Stimulated activated CD8-positive, alpha-beta memory T cell treated with anti-CD3 and anti-CD28 coated beads, Interleukin-15, amount 100 ng/mL, for 4 hours (primary cell): ENCODE data around the gene RNF25.

Source experiments
- DNase-seq, 2 donors: peaks; one replicate each; pipeline ENCODE4 v3.0.0-alpha.2; 2020; ENCODE audit warnings: low read depth in 2 of 2

Gene RNF25

GRCh38 chr2:218679119-218679518, 7.3 kb upstream of the RNF25 start:
- no peak for DNase-seq

- no peak for DNase-seq
Measured at GRCh38 chr2:218671097-218671653, 627 bp downstream of the RNF25 start.

GRCh38 chr2:218664653-218665052, 7.1 kb downstream of the RNF25 start:
- DNase-seq, result no peak

- DNase-seq, result no peak
Measured at GRCh38 chr2:218663901-218664300, 7.9 kb downstream of the RNF25 start.

- no peak for DNase-seq
Measured at GRCh38 chr2:218662827-218663226, 9.0 kb downstream of the RNF25 start.

- no peak for DNase-seq
Measured at GRCh38 chr2:218662377-218662776, 9.4 kb downstream of the RNF25 start.

- DNase-seq, result no peak
Measured at GRCh38 chr2:218659988-218660358, 11.8 kb downstream of the RNF25 start.

GRCh38 chr2:218659258-218659987, 12.4 kb downstream of the RNF25 start, which contains the start of the genes BCS1L and ZNF142:
BCS1L (plus strand) TSS chr2:218659683; CDS start chr2:218660988, 1,305 bp downstream.
ZNF142 (minus strand) TSS chr2:218659623; CDS start chr2:218656429, 3,194 bp downstream.
- DNase-seq, result peak; percentile 85 to 93

GRCh38 chr2:218658671-218659257, 13.0 kb downstream of the RNF25 start:
- peak; percentile 5 to 7 for DNase-seq

GRCh38 chr2:218655751-218656150, 16.1 kb downstream of the RNF25 start:
- DNase-seq, result no peak

GRCh38 chr2:218648787-218649100, 23.1 kb downstream of the RNF25 start:
- DNase-seq, result no peak

- DNase-seq, result peak; percentile 13 to 19
Measured at GRCh38 chr2:218648088-218648786, 23.6 kb downstream of the RNF25 start.

GRCh38 chr2:218645126-218645525, 26.7 kb downstream of the RNF25 start:
- DNase-seq, result no peak

GRCh38 chr2:218644721-218645120, 27.1 kb downstream of the RNF25 start:
- DNase-seq, result no peak

GRCh38 chr2:218643751-218644310, 28.0 kb downstream of the RNF25 start:
- DNase-seq, result no peak

GRCh38 chr2:218642786-218643185, 29.0 kb downstream of the RNF25 start:
- no peak for DNase-seq

GRCh38 chr2:218642121-218642656, 29.6 kb downstream of the RNF25 start:
- DNase-seq, result no peak

GRCh38 chr2:218638372-218638771, 33.4 kb downstream of the RNF25 start:
- no peak for DNase-seq

- no peak for DNase-seq
Measured at GRCh38 chr2:218635719-218636118, 36.1 kb downstream of the RNF25 start.

GRCh38 chr2:218631837-218632236, 40.0 kb downstream of the RNF25 start:
- DNase-seq, result no peak

GRCh38 chr2:218627939-218628338, 43.9 kb downstream of the RNF25 start:
- DNase-seq, result no peak

- DNase-seq, result no peak
Measured at GRCh38 chr2:218626369-218626768, 45.4 kb downstream of the RNF25 start.
